ENCODE measurements around the gene SHISAL1.

SHISAL1 gene

DNA sequence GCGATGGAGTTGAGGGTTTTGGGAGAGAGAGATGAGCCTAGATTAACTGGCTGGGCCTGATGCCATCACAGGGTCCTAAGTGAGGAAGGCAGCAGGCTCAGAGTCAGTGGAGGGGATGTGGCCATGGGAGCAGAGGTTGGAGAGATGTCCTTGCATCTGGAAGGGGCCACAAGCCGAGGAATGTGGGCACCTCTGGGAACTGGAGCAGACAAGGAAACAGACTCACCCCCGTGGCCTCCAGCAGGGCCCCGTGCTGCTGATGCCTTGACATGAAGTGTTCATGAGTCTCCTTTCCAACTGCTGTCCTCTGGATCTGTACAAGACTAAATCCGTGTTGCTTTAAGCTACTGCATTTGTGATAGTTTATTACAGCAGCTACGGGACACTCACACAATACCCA, 49.2 kb downstream of the SHISAL1 start:
- Histone ChIP-seq H3K4me3 (ENCODE audit: low read depth, low read length) (no peak overlapping the region), H3K9me3 (ENCODE audit: control insufficient read depth, insufficient read depth, low read length) (no peaks in the 10 kb centered on the region), H3K27me3 (ENCODE audit: control insufficient read depth, insufficient read depth, low read length) (no peaks in the 10 kb centered on the region), H3K4me1 (ENCODE audit: control insufficient read depth, insufficient read depth, low read length) (0 out of 2 replicates have a peak, but pooled peaks cover 4% of the 10 kb centered on the region), H3K27ac (ENCODE audit: low read depth, low read length) (no peak overlapping the region), H3K9ac (ENCODE audit: low read depth, low read length) (no peak overlapping the region), H3K36me3 (ENCODE audit: control insufficient read depth, insufficient read depth, low read length) (no peaks in the 10 kb centered on the region)

DNA sequence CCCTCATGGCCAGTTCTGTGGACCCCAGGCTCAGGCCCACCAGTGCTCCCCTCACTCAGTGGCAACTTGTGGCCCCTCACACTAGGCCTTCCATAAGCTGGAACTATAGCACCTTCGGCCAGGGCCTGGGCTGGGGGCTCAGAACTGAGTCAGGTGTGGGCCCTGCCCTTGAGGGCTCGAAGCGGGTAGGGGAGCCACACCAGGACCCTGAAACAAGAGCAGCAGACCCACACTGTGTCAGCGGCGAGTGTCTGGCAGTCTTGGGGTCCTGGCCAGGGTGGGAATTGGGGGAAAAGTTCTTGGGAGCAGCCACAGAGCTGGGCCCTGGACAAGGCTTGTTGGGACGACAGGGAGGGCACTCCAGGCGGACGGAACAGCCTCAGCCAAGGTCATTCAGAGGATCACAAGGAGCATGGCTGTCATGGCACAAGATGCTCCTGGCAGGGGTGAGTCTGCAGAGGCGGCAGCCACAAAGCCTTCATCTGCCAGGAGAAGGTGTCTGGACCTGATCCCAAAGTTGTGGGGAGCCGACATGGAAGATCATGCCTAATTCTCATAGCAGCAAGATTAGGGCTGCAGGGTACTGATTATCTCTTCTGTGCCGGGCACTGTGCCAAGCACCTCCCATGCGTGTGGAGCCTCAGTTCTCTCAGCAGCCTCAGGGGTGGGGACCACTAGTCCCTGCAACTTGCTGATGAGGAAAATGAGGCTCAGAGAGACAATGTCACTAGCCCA, 50.7 kb downstream of the SHISAL1 start:
- H3K27ac ChIP-seq (ENCODE audit: low read depth, low read length) = no peak overlapping the region
- H3K9ac ChIP-seq (ENCODE audit: low read depth, low read length) = no peak overlapping the region
- H3K36me3 ChIP-seq (ENCODE audit: control insufficient read depth, insufficient read depth, low read length) = no peaks in the 10 kb centered on the region
- no peaks in the 10 kb centered on the region for H3K9me3 ChIP-seq (ENCODE audit: control insufficient read depth, insufficient read depth, low read length)
- H3K4me3 ChIP-seq (ENCODE audit: low read depth, low read length) = no peak overlapping the region
- H3K27me3 ChIP-seq (ENCODE audit: control insufficient read depth, insufficient read depth, low read length) = no peaks in the 10 kb centered on the region
- H3K4me1 ChIP-seq (ENCODE audit: control insufficient read depth, insufficient read depth, low read length) = peaks cover 7% of the 10 kb centered on the region

DNA sequence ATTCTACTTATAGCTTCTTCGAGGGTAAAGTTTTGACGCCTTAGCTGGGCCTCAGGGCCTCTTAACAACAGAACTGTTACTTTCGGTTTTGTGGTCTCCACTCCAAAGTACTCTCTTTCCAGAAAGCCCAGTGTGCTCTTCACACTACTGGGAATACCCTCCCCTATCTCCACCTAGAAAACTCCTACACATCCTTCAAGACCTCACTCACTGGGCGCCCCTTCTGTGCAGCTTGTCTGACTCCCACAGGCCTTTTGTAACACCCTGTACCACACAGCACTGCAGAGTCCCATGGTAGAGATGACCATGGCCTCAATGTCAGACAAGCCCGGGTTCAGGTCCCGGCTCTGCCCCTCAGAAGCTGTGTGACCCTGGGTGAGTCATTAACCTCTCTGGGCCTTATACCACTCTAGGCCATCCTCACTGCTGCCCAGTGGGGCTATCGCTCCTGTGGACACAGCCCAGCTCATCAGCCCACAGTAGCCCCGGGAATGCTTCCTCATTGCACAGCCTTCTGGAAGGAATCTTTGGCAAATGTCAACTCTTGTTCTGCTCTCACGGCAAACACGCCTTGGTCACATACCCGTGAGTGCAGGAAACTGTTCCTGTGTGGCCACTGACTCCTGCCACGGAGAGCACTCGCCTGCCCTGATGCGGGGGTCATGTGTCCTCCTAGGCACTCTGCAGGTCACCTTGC, 51.4 kb downstream of the SHISAL1 start:
- Histone ChIP-seq H3K9me3 (ENCODE audit: control insufficient read depth, insufficient read depth, low read length) (no peaks in the 10 kb centered on the region), H3K4me3 (ENCODE audit: low read depth, low read length) (no peak overlapping the region), H3K36me3 (ENCODE audit: control insufficient read depth, insufficient read depth, low read length) (no peaks in the 10 kb centered on the region), H3K27ac (ENCODE audit: low read depth, low read length) (no peak overlapping the region), H3K27me3 (ENCODE audit: control insufficient read depth, insufficient read depth, low read length) (no peaks in the 10 kb centered on the region), H3K4me1 (ENCODE audit: control insufficient read depth, insufficient read depth, low read length) (peaks cover 10% of the 10 kb centered on the region), H3K9ac (ENCODE audit: low read depth, low read length) (no peak overlapping the region)

DNA sequence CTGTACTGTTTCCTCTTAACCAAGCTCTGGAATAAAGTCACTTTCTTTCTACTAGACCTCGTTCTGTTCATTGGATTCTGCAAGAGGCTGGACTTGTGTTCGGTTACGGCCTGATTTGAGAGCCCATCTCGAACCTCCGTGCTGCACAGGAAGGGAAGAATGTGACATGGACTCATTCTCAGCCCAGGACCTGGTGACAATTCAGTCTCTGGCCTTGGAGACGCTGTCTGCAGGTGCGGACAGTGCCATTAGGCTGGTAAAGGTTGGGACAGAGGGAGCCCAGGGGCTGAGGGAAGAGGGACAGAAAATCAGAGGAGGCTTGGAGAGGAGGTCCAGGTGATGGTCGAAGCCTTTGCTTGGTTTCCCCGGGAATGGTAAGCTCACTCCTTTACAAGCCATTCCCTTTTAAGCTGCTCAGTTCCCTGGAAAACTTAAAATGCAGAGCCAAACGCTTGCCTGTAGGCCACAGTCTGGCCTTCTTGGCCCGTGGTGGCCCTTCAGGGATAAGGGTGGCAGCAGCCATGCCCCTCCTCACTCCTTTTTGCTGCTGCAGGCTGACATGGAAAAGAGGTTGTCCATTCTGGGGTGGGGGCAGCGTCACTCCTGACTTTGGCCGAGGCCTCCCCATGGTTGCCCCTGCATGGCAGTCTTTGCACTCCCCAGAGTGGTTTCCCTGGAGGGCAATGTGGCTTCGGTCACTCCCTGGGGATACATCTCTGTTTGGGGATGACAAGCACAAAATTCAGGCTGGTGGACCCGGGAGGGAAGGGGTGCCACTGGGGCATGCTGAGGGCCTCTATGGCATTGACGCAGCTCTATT, 52.3 kb downstream of the SHISAL1 start:
- no peaks in the 10 kb centered on the region for H3K36me3 ChIP-seq (ENCODE audit: control insufficient read depth, insufficient read depth, low read length)
- peaks cover 10% of the 10 kb centered on the region for H3K4me1 ChIP-seq (ENCODE audit: control insufficient read depth, insufficient read depth, low read length)
- no peaks in the 10 kb centered on the region for H3K9me3 ChIP-seq (ENCODE audit: control insufficient read depth, insufficient read depth, low read length)
- no peak overlapping the region for H3K9ac ChIP-seq (ENCODE audit: low read depth, low read length)
- no peak overlapping the region for H3K27ac ChIP-seq (ENCODE audit: low read depth, low read length)
- no peak overlapping the region for H3K4me3 ChIP-seq (ENCODE audit: low read depth, low read length)
- H3K27me3 ChIP-seq (ENCODE audit: control insufficient read depth, insufficient read depth, low read length) = no peaks in the 10 kb centered on the region

DNA sequence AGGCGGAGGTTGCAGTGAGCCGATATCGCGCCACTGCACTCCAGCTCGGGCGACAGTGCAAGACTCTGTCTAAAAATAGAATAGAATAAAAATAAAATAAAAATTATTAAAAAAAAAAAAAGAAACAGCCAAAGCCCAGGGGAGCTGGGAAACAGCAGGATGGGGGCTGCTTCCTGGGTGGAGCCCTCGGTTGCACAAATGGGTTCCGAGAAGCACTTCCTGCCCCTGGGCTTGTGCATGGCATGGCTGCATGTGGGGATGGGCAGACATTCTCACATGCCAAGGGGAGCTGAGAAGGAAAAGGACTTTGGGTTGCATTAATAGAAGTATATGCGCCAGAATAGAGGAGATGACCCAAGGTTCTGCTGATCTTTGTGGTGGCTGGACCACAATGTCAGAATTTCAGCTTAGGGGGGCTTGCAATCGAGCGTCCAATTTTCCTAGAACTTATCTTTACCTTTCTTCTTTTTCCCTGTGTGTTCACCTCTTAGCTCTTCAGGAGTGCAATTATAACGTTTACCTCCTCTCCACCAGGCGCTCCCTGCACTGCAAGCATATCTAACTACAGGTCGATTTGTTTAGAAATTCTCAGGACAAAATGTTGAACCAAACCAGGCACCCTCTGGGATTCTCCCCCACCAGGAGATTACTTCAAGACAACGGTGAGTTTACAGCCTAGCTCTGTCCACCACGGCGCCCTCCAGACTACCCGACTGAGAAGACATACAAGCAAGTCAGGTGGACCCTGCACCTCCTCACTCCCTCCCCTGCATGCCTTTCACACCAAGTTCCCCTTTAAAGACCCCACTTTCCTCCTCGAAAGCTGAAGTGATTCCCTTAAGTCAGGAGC, 53.2 kb downstream of the SHISAL1 start:
- Histone ChIP-seq H3K9me3 (ENCODE audit: control insufficient read depth, insufficient read depth, low read length) (no peaks in the 10 kb centered on the region), H3K4me1 (ENCODE audit: control insufficient read depth, insufficient read depth, low read length) (peaks cover 10% of the 10 kb centered on the region), H3K36me3 (ENCODE audit: control insufficient read depth, insufficient read depth, low read length) (no peaks in the 10 kb centered on the region), H3K27ac (ENCODE audit: low read depth, low read length) (no peak overlapping the region), H3K4me3 (ENCODE audit: low read depth, low read length) (no peak overlapping the region), H3K27me3 (ENCODE audit: control insufficient read depth, insufficient read depth, low read length) (no peaks in the 10 kb centered on the region), H3K9ac (ENCODE audit: low read depth, low read length) (no peak overlapping the region)

DNA sequence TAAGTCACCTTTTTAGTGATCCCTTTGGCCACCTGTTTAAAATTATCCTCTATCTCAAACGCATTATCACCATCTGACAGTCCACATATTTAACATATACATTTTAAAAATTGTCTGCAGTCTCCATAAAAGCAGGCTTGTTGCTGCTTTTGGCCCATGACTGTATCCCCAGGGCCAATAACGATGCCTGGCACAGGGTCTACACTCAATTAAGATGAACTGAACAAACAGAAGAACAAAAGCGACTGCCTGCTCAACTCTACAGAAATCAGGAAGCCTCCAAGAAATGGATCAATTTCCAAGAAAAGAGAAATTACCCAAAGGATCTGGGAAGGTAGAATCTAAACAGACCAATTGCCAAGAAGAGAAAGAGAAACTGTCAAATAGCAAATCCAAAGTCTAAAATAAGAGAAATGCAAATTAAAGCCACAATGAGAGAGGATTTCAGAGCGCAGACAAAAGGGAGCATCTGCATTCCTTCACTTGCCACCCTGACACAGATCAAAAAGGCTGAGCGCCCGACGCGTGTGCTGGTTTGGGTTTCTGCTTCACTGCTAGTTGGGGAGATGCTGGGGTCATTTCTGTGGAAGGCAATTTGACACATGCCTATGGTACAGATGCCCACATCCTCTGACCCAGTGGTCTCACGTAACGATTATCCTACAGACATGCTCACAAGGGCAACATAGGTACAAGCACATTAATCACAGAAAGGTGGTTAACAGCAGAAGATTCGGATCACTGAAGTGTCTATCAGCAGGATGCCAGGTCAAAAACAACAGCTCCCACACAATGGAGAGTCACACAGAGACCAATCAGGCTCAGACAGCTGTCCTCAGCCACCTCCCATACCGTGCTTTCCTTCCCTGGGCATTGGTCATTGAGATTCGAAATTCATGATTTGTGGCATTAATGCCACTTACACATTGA, 55.9 kb downstream of the SHISAL1 start:
- Histone ChIP-seq H3K27me3 (ENCODE audit: control insufficient read depth, insufficient read depth, low read length) (no peaks in the 10 kb centered on the region), H3K27ac (ENCODE audit: low read depth, low read length) (peak overlapping the region; percentile 75), H3K9me3 (ENCODE audit: control insufficient read depth, insufficient read depth, low read length) (no peaks in the 10 kb centered on the region), H3K9ac (ENCODE audit: low read depth, low read length) (no peak overlapping the region), H3K4me1 (ENCODE audit: control insufficient read depth, insufficient read depth, low read length) (peaks cover 6% of the 10 kb centered on the region), H3K4me3 (ENCODE audit: low read depth, low read length) (no peak overlapping the region), H3K36me3 (ENCODE audit: control insufficient read depth, insufficient read depth, low read length) (no peaks in the 10 kb centered on the region)

DNA sequence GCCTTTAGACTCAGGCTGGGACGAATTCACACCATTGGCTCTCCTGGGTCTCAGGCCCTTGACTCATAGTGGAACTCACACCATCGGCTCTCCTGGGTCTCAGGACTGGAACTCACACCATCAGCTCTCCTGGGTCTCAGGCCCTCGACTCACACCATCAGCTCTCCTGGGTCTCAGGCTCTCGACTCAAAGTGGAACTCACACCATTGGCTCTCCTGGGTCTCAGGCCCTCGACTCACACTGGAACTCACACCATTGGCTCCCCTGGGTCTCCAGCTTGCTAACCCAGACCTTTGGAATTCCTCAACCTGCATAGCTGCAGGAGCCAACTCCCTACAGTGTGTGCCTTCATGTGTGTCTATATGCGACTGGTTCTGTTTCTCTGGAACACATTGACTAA, 56.7 kb downstream of the SHISAL1 start:
- peaks cover 6% of the 10 kb centered on the region for H3K4me1 ChIP-seq (ENCODE audit: control insufficient read depth, insufficient read depth, low read length)
- H3K9ac ChIP-seq (ENCODE audit: low read depth, low read length) = no peak overlapping the region
- no peak overlapping the region for H3K27ac ChIP-seq (ENCODE audit: low read depth, low read length)
- H3K9me3 ChIP-seq (ENCODE audit: control insufficient read depth, insufficient read depth, low read length) = no peaks in the 10 kb centered on the region
- H3K27me3 ChIP-seq (ENCODE audit: control insufficient read depth, insufficient read depth, low read length) = no peaks in the 10 kb centered on the region
- H3K36me3 ChIP-seq (ENCODE audit: control insufficient read depth, insufficient read depth, low read length) = no peaks in the 10 kb centered on the region
- H3K4me3 ChIP-seq (ENCODE audit: low read depth, low read length) = no peak overlapping the region

DNA sequence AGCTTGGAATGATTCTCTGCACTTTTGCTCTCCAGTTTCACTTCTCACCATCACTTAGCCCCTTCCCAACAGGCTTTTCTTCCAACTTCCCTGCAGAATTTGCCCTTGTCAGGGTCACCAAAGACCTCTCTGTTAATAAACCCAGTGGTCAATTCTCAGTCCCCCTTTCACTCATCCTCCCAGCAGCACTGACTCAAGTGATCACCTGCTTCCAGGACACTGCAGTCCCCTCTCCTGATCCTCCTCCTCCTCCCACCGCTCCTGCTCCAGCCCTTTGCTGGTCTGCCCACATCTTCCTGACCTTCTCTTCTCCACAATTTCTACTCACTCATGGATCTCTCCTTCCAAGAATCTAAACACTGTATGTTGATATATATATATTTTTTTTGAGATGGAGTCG, 57.9 kb downstream of the SHISAL1 start:
- Histone ChIP-seq H3K9me3 (ENCODE audit: control insufficient read depth, insufficient read depth, low read length) (peaks cover 3% of the 10 kb centered on the region; the same call in 1 of the 2 replicates), H3K36me3 (ENCODE audit: control insufficient read depth, insufficient read depth, low read length) (no peaks in the 10 kb centered on the region), H3K4me1 (ENCODE audit: control insufficient read depth, insufficient read depth, low read length) (peaks cover 6% of the 10 kb centered on the region), H3K27ac (ENCODE audit: low read depth, low read length) (no peak overlapping the region), H3K9ac (ENCODE audit: low read depth, low read length) (no peak overlapping the region), H3K27me3 (ENCODE audit: control insufficient read depth, insufficient read depth, low read length) (no peaks in the 10 kb centered on the region), H3K4me3 (ENCODE audit: low read depth, low read length) (no peak overlapping the region)

DNA sequence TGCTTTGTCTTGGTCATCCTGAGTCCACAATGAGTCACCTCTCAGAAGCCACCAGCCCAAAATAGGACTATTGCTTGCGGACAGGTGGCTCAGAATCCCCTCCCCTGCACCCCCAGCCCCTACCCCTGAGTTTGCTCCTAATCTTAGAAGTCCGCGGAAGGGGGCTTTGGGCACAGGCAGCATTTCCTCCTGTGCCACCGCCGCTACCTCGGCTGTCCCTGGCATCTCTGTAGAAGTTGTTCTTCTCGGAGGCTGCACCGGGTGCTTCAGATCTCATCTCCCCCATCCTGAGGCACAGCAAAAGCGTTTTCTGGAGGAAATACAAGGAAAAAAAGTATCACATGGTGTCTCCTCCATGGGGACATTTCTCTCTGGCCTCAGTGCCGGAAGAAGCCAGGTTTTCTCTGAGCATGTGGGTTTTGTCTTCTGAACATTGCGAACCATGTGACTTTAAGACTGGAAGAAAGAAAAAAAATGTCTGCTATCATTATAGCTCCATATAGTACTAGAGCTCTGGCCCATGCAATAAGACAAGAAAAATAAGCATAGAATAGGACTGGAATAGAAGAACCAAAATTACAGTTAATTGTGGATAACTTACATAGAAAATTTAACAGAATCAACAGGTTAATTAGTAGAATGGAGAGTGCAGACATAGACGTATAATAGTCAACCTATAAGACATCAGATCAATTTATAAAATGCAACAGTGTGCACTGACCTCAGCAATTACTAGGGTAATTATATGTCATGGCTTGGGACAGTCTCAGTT, 63.2 kb downstream of the SHISAL1 start:
- peaks cover 3% of the 10 kb centered on the region; the same call in 1 of the 2 replicates for H3K9me3 ChIP-seq (ENCODE audit: control insufficient read depth, insufficient read depth, low read length)
- no peaks in the 10 kb centered on the region for H3K27me3 ChIP-seq (ENCODE audit: control insufficient read depth, insufficient read depth, low read length)
- no peaks in the 10 kb centered on the region for H3K36me3 ChIP-seq (ENCODE audit: control insufficient read depth, insufficient read depth, low read length)
- H3K9ac ChIP-seq (ENCODE audit: low read depth, low read length) = no peak overlapping the region
- no peaks in the 10 kb centered on the region for H3K4me1 ChIP-seq (ENCODE audit: control insufficient read depth, insufficient read depth, low read length)
- H3K4me3 ChIP-seq (ENCODE audit: low read depth, low read length) = no peak overlapping the region
- H3K27ac ChIP-seq (ENCODE audit: low read depth, low read length) = no peak overlapping the region

Data from HUES48 (cell line).